Suprapubic skin (tissue), 4 donors: ENCODE data around the gene COL6A1. TPM values are rescaled to one million over a fixed set of nuclear protein-coding genes. Genes with fewer than 3 reads are reported as not detected.

Source experiments
- DNase-seq, 2 donors: peaks; one replicate each; pipeline ENCODE4 v3.0.0-alpha.2; 2019; ENCODE audit warnings: low spot score in 2 of 2
- H3K27ac ChIP-seq: fragments of 200-600 bp; sonication (generic); one replicate; pipeline ENCODE4 v1.5.1; 2019
- H3K27me3 ChIP-seq: fragments of 200-600 bp; sonication (generic); one replicate; pipeline ENCODE4 v1.5.1; 2019
- H3K36me3 ChIP-seq: fragments of 200-600 bp; sonication (generic); one replicate; pipeline ENCODE4 v1.5.1; 2019
- H3K4me1 ChIP-seq: fragments of 200-600 bp; sonication (generic); one replicate; pipeline ENCODE4 v1.5.1; 2019
- H3K4me3 ChIP-seq: fragments of 200-600 bp; sonication (generic); one replicate; pipeline ENCODE4 v1.5.1; 2019; ENCODE audit warnings: mild to moderate bottlenecking
- H3K9me3 ChIP-seq: fragments of 200-600 bp; sonication (generic); one replicate; pipeline ENCODE4 v1.5.1; 2019
- CTCF ChIP-seq, 2 donors: fragments of 200-600 bp in 1 of 2; fragments of 450-650 bp in 1 of 2; sonication (generic) in 1 of 2; IDR thresholded peaks; one replicate each; pipeline ENCODE4 v1.5.1; 2016 to 2019; ENCODE audit warnings: antibody characterized with exemption in 2 of 2, mild to moderate bottlenecking in 1 of 2, moderate library complexity in 1 of 2
- EP300 ChIP-seq: sonication (generic); formaldehyde crosslinking; IDR thresholded peaks from one replicate; pipeline ENCODE4 v1.6.1; 2017; ENCODE audit warnings: antibody characterized with exemption
- POLR2A ChIP-seq, 2 donors: fragments of 450-650 bp; IDR thresholded peaks; one replicate each; pipeline ENCODE4 v1.6.1; 2017; ENCODE audit warnings: antibody characterized with exemption in 2 of 2, mild to moderate bottlenecking in 2 of 2, moderate library complexity in 2 of 2
- POLR2AphosphoS5 ChIP-seq, 3 donors: sonication (generic); formaldehyde crosslinking; IDR thresholded peaks; one replicate each; pipeline ENCODE4 v1.6.1; 2017; ENCODE audit warnings: antibody characterized with exemption in 3 of 3
- WGBS: methylation state at CpG from one replicate; pipeline ENCODE4 v1.1.5; 2018; 5-methylcytosine and 5-hydroxymethylcytosine counted together
- total RNA-seq, 4 donors: library from RNA; depleted of rRNA; stranded (reverse); fragments of >200 nt; gene quantifications; one replicate each; pipeline ENCODE4 v1.1.0, GENCODE V29; 2016

Gene COL6A1
- total RNA-seq, 4 donors from 2014 or later, result 105 to 123 (median 109) TPM

- Histone ChIP-seq H3K27me3 (no peaks in the 10 kb centered on the region), H3K4me1 (no peaks in the 10 kb centered on the region), H3K36me3 (no peaks in the 10 kb centered on the region), H3K27ac (peak overlapping the region; percentile 60), H3K9me3 (no peaks in the 10 kb centered on the region), H3K4me3 (no peak overlapping the region)
- TF ChIP-seq EP300, result no peak
- TF ChIP-seq POLR2A (IDR thresholded peaks at IDR 0.05), result no peak
- TF ChIP-seq CTCF (IDR thresholded peaks at IDR 0.05), result no peak
- TF ChIP-seq POLR2AphosphoS5 (IDR thresholded peaks at IDR 0.05), result no peak
- DNase-seq, result no peak
- WGBS, result 72% methylated on average over 7 of the region's 7 CpGs
These were observed 39.8 kb downstream of the COL6A1 start for GRCh38 chr21:46021398-46021797.

- TF ChIP-seq POLR2A (IDR thresholded peaks at IDR 0.05) (no peak), POLR2AphosphoS5 (IDR thresholded peaks at IDR 0.05) (peak in 2 of 3 donors; percentile 33 to 39), CTCF (IDR thresholded peaks at IDR 0.05) (no peak), EP300 (peak; percentile 53)
- Histone ChIP-seq H3K4me3 (peak overlapping the region; percentile 21), H3K27me3 (no peaks in the 10 kb centered on the region), H3K36me3 (no peaks in the 10 kb centered on the region), H3K27ac (peak overlapping the region; percentile 60), H3K9me3 (no peaks in the 10 kb centered on the region), H3K4me1 (no peaks in the 10 kb centered on the region)
- peak; percentile 81 to 89 for DNase-seq
- WGBS, result 72% methylated on average over 23 of the region's 23 CpGs
These were observed 40.5 kb downstream of the COL6A1 start for GRCh38 chr21:46021978-46022544.

- WGBS, result 89% methylated on average over 23 of the region's 36 CpGs
- Histone ChIP-seq H3K9me3 (no peaks in the 10 kb centered on the region), H3K27ac (no peak overlapping the region), H3K36me3 (no peaks in the 10 kb centered on the region), H3K4me3 (peak overlapping the region; percentile 21), H3K4me1 (peaks cover 7% of the 10 kb centered on the region), H3K27me3 (no peaks in the 10 kb centered on the region)
- DNase-seq, result peak in 1 of 2 donors; percentile 77
- TF ChIP-seq CTCF (IDR thresholded peaks at IDR 0.05) (no peak), EP300 (no peak), POLR2A (IDR thresholded peaks at IDR 0.05) (no peak), POLR2AphosphoS5 (IDR thresholded peaks at IDR 0.05) (no peak)
These were observed 41.3 kb downstream of the COL6A1 start for GRCh38 chr21:46022551-46023525.

GRCh38 chr21:46023555-46023954 lies 42.0 kb downstream of the COL6A1 start:
- WGBS, result 72% methylated on average over 8 of the region's 8 CpGs
- no peak for DNase-seq
- H3K27me3 ChIP-seq, result no peaks in the 10 kb centered on the region
- H3K4me1 ChIP-seq, result peaks cover 7% of the 10 kb centered on the region
- TF ChIP-seq CTCF (IDR thresholded peaks at IDR 0.05), result no peak
- no peak for TF ChIP-seq EP300
- no peak for TF ChIP-seq POLR2A (IDR thresholded peaks at IDR 0.05)
- TF ChIP-seq POLR2AphosphoS5 (IDR thresholded peaks at IDR 0.05), result no peak
- H3K27ac ChIP-seq, result no peak overlapping the region
- H3K9me3 ChIP-seq, result no peaks in the 10 kb centered on the region
- no peak overlapping the region for H3K4me3 ChIP-seq
- H3K36me3 ChIP-seq, result no peaks in the 10 kb centered on the region

GRCh38 chr21:46024141-46024540 lies 42.6 kb downstream of the COL6A1 start:
- no peaks in the 10 kb centered on the region for H3K9me3 ChIP-seq
- H3K27me3 ChIP-seq, result no peaks in the 10 kb centered on the region
- H3K27ac ChIP-seq, result no peak overlapping the region
- WGBS, result 78% methylated on average over 3 of the region's 3 CpGs
- H3K4me1 ChIP-seq, result peaks cover 7% of the 10 kb centered on the region
- no peak for TF ChIP-seq EP300
- TF ChIP-seq CTCF (IDR thresholded peaks at IDR 0.05), result no peak
- TF ChIP-seq POLR2AphosphoS5 (IDR thresholded peaks at IDR 0.05), result no peak
- TF ChIP-seq POLR2A (IDR thresholded peaks at IDR 0.05), result no peak
- H3K4me3 ChIP-seq, result no peak overlapping the region
- no peak for DNase-seq
- H3K36me3 ChIP-seq, result no peaks in the 10 kb centered on the region
